Measurements from ENCODE around the gene SHC1. TPM values are rescaled to one million over a fixed set of nuclear protein-coding genes. Genes with fewer than 3 reads are reported as not detected.
"Not testable (repeated sequence)": the region's sequence is repeated elsewhere in the genome, so short reads cannot be mapped to it uniquely, and the experiment has no call there.

SHC1 gene
- total RNA-seq, 1 donor from 2014 or later = 155 TPM

DNA sequence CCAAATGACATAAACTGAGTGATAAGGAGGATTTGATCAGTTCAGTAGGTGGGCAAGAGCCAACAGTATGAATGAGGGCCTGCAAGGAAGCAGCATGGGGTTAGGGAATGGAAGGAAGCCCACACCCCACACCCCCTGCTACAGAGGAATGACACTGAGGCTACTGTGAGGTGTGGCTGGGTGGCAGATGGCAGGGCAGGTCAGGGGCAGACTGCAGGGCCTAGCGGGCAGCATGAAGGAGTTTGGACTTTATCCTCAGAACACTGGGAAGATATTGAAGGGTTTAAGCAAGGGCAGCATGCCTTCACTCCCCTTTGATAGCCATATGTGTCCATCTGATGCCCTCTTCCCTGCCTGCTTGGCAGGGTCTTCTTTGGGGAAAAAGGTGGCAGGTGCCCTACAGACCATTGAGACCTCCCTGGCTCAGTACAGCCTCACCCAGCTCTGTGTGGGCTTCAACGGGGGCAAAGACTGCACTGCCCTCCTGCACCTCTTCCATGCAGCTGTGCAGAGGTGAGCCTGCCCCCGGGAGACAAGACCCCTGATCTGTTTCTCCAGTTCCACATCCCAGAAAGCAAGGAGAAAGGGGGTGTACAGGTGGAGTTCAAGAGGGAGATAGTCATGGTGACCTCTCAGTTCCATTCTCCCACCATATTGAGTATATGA lies 18.8 kb upstream of the SHC1 start:
- Mint-ChIP-seq H3K9me3 (ENCODE audit: unreplicated experiment) (no peaks in the 10 kb centered on the region), H3K4me3 (ENCODE audit: unreplicated experiment) (no peak overlapping the region), H3K27ac (ENCODE audit: unreplicated experiment) (peak overlapping the region; percentile 14), H3K36me3 (ENCODE audit: unreplicated experiment) (peaks cover 5% of the 10 kb centered on the region), H3K4me1 (ENCODE audit: low read depth, unreplicated experiment) (peaks cover 3% of the 10 kb centered on the region), H3K27me3 (ENCODE audit: unreplicated experiment) (peaks cover 5% of the 10 kb centered on the region)
- no peak for DNase-seq
- TF ChIP-seq, protein P1, sequence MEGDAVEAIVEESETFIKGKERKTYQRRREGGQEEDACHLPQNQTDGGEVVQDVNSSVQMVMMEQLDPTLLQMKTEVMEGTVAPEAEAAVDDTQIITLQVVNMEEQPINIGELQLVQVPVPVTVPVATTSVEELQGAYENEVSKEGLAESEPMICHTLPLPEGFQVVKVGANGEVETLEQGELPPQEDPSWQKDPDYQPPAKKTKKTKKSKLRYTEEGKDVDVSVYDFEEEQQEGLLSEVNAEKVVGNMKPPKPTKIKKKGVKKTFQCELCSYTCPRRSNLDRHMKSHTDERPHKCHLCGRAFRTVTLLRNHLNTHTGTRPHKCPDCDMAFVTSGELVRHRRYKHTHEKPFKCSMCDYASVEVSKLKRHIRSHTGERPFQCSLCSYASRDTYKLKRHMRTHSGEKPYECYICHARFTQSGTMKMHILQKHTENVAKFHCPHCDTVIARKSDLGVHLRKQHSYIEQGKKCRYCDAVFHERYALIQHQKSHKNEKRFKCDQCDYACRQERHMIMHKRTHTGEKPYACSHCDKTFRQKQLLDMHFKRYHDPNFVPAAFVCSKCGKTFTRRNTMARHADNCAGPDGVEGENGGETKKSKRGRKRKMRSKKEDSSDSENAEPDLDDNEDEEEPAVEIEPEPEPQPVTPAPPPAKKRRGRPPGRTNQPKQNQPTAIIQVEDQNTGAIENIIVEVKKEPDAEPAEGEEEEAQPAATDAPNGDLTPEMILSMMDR (IDR thresholded peaks at IDR 0.05; ENCODE audit: partially characterized antibody, unreplicated experiment) = no peak

DNA sequence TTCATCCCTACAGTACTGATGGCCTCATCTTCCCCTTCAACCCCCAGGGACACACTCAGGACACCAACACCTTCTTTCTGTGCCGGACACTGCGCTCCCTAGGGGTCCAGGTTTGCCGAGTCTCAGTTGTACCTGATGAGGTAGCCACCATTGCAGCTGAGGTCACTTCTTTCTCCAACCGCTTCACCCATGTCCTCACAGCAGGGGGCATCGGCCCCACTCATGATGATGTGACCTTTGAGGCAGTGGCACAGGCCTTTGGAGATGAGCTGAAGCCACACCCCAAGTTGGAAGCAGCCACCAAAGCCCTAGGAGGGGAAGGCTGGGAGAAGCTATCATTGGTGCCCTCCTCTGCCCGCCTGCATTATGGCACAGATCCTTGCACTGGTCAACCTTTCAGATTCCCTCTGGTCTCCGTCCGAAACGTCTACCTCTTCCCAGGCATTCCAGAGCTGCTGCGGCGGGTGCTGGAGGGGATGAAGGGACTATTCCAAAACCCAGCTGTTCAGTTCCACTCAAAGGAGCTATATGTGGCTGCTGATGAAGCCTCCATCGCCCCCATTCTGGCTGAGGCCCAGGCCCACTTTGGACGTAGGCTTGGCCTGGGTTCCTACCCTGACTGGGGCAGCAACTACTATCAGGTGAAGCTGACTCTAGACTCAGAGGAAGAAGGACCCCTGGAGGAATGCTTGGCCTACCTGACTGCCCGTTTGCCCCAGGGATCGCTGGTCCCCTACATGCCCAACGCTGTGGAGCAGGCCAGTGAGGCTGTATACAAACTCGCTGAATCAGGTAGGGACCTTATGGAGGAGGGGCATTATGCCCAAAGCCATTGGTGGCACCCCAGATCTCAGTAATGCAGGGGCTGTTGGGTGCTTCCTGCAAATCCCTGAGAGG lies 17.8 kb upstream of the SHC1 start:
- DNase-seq = no peak
- Mint-ChIP-seq H3K27me3 (ENCODE audit: unreplicated experiment) (peaks cover 5% of the 10 kb centered on the region), H3K4me3 (ENCODE audit: unreplicated experiment) (no peak overlapping the region), H3K36me3 (ENCODE audit: unreplicated experiment) (peaks cover 5% of the 10 kb centered on the region), H3K9me3 (ENCODE audit: unreplicated experiment) (peaks cover 2% of the 10 kb centered on the region), H3K27ac (ENCODE audit: unreplicated experiment) (no peak overlapping the region), H3K4me1 (ENCODE audit: low read depth, unreplicated experiment) (peaks cover 3% of the 10 kb centered on the region)
- TF ChIP-seq, protein P1 (IDR thresholded peaks at IDR 0.05; ENCODE audit: partially characterized antibody, unreplicated experiment) = no peak

DNA sequence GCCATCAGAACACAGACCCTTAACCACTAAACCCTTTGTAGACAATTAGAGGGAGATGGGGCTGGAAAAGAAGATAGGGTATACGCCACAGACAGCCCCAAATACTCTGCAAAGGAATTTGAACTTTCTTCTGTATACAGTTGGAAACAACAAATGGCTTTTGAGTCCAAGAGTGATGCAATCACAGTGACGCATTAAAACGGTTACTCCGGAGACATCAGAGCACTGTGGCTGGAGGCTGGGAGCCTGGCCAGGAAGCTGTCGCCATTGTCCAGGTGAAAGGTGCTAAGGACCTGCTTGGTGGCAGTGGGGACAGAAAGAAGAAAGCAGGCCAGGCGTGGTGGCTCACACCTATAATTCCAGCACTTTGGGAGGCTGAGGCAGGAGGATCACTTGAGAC lies 16.8 kb upstream of the SHC1 start:
- no peak for DNase-seq
- Mint-ChIP-seq H3K4me3 (ENCODE audit: unreplicated experiment) (no peak overlapping the region), H3K36me3 (ENCODE audit: unreplicated experiment) (peaks cover 5% of the 10 kb centered on the region), H3K27me3 (ENCODE audit: unreplicated experiment) (peaks cover 3% of the 10 kb centered on the region), H3K9me3 (ENCODE audit: unreplicated experiment) (peaks cover 2% of the 10 kb centered on the region), H3K27ac (ENCODE audit: unreplicated experiment) (no peak overlapping the region), H3K4me1 (ENCODE audit: low read depth, unreplicated experiment) (peaks cover 3% of the 10 kb centered on the region)
- TF ChIP-seq, protein P1 (IDR thresholded peaks at IDR 0.05; ENCODE audit: partially characterized antibody, unreplicated experiment) = no peak

DNA sequence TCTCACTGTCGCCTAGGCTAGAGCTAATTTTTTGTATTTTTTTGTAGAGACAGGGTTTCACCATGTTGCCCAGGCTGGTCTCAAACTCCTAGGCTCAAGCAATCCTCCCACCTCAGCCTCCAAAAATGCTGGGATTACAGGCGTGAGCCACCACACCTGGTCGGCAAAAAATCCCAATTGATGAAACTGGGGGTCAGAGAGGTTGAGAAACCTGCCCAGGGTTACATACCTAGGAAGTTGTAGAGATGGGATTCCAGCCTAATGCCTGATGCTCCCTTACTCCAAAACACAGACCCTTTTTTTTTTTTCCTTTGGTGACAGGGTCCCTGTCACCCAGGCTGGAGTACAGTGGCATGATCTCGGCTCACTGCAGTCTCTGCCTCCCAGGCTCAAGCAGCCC lies 16.2 kb upstream of the SHC1 start:
- DNase-seq; H3K4me3 Mint-ChIP-seq (ENCODE audit: unreplicated experiment); H3K27me3 Mint-ChIP-seq (ENCODE audit: unreplicated experiment); H3K9me3 Mint-ChIP-seq (ENCODE audit: unreplicated experiment); H3K36me3 Mint-ChIP-seq (ENCODE audit: unreplicated experiment); H3K27ac Mint-ChIP-seq (ENCODE audit: unreplicated experiment); H3K4me1 Mint-ChIP-seq (ENCODE audit: low read depth, unreplicated experiment): not testable (repeated sequence)

DNA sequence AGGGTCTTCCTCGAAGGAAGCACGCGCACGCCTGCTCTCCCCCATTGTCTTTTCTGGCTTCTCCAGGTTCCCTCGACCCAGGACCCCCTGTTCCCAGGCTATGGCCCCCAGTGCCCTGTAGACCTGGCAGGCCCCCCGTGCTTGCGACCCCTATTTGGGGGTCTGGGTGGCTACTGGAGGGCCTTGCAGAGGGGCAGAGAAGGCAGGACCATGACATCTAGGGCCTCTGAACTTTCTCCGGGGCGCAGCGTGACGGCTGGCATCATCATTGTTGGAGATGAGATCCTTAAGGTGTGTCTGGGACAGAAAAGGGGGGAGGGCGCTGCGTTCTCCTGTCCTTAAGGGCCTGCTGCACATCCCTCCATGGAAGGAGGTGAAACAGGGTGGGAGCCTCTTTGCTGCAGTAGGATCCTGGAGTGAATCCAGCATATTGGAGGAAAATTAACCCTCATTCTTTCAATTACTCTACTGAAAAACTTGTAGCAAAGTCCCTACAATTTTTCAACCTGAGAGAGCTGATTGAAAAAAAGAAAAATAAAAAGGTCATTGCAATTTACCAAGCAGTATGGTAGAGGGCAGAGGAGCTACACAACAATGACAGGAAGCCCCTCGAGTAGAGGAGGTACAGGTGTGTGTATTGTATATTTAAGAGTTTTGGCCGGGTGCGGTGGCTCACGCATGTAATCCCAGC lies 13.4 kb upstream of the SHC1 start:
- H3K4me1 Mint-ChIP-seq (ENCODE audit: low read depth, unreplicated experiment) = peaks cover 3% of the 10 kb centered on the region

More for the DNA sequence above, 13.4 kb upstream of the SHC1 start:
- Mint-ChIP-seq H3K9me3 (ENCODE audit: unreplicated experiment) (peaks cover 2% of the 10 kb centered on the region), H3K36me3 (ENCODE audit: unreplicated experiment) (peaks cover 2% of the 10 kb centered on the region), H3K27me3 (ENCODE audit: unreplicated experiment) (peaks cover 3% of the 10 kb centered on the region), H3K27ac (ENCODE audit: unreplicated experiment) (no peak overlapping the region), H3K4me3 (ENCODE audit: unreplicated experiment) (no peak overlapping the region)
- TF ChIP-seq, protein P1 (IDR thresholded peaks at IDR 0.05; ENCODE audit: partially characterized antibody, unreplicated experiment) = no peak
- DNase-seq = no peak

Measured in glutamatergic neuron (in vitro differentiated cells).